K562 (cell line): Measurements from ENCODE around the gene CYP2B6. TPM values are rescaled to one million over a fixed set of nuclear protein-coding genes. Genes with fewer than 3 reads are reported as not detected.
"Not testable (repeated sequence)": the region's sequence is repeated elsewhere in the genome, so short reads cannot be mapped to it uniquely, and the experiment has no call there.

Experiments used
- ATAC-seq: fragments of 200-7000 bp; cut with Tn5 transposase; 3 replicates; pipeline ENCODE4 v1.9.1; 2020; ENCODE audit warnings: moderate library complexity
- BruUV-seq: library from RNA; stranded (reverse); fragments of 400-500 nt; replicated peaks from 2 replicates; lab custom pipeline; 2021; lab: Mats Ljungman, UMichigan
- CTCF ChIA-PET: fragments of 300-600 bp; formaldehyde crosslinking; extraction: SDS; loops from one replicate; lab custom pipeline; 2021; ENCODE audit warnings: low intra/inter-chr PET ratio; lab: Yijun Ruan, JAX
- POLR2A ChIA-PET: fragments of 300-600, 350-650 bp; sonication (Branson Sonifier 250); formaldehyde crosslinking; extraction: SDS; loops from one replicate; lab custom pipeline; 2021; ENCODE audit warnings: antibody characterized with exemption, inconsistent platforms; lab: Yijun Ruan, JAX
- DNase-seq, 4 experiments: peaks; one replicate each; pipeline versions ENCODE4 v3.0.0 to v3.0.0-alpha.2; 2011 to 2018; ENCODE audit warnings: low spot score in 3 of 4, mixed read lengths in 3 of 4; ENCODE audit errors: extremely low read depth in 1 of 4
- FAIRE-seq: peaks from 2 replicates; lab custom pipeline; 2011; peaks lifted over from hg19 to GRCh38; lab: Jason Lieb, UNC
- H2AFZ ChIP-seq: 2 replicates; pipeline ENCODE4 v1.6.0; 2011; ENCODE audit warnings: low read depth, low read length, control low read depth, inconsistent platforms
- H3K27ac ChIP-seq: fragments of 200-600 bp; 3 replicates; pipeline ENCODE4 v1.8.0; 2011; ENCODE audit warnings: low read depth, mild to moderate bottlenecking, control low read depth, inconsistent platforms, low read length, moderate library complexity, mixed read lengths; ENCODE audit errors: extremely low read depth
- H3K27me3 ChIP-seq, 2 experiments: fragments of 300-600 bp in 1 of 2; 2 replicates in 1 of 2; 3 replicates in 1 of 2; pipeline versions ENCODE4 v1.6.0 to v1.8.0; 2011; ENCODE audit warnings: inconsistent platforms in 2 of 2, low read length in 2 of 2, mild to moderate bottlenecking in 1 of 2, mixed read lengths in 1 of 2, moderate library complexity in 1 of 2; ENCODE audit not compliant: control insufficient read depth in 2 of 2, insufficient read depth in 2 of 2
- H3K36me3 ChIP-seq: fragments of 300-600 bp; 3 replicates; pipeline ENCODE4 v1.8.0; 2011; ENCODE audit warnings: mild to moderate bottlenecking, low read length, inconsistent platforms; ENCODE audit not compliant: control insufficient read depth, insufficient read depth
- H3K4me1 ChIP-seq, 2 experiments: fragments of 200-600 bp in 1 of 2; replicated peaks in 1 of 2; 2 replicates in 1 of 2; 3 replicates in 1 of 2; pipeline versions ENCODE4 v1.5.1 to v1.8.0; 2011; ENCODE audit warnings: inconsistent platforms in 2 of 2, low read length in 2 of 2, mild to moderate bottlenecking in 1 of 2, mixed read lengths in 1 of 2, moderate library complexity in 1 of 2; ENCODE audit not compliant: control insufficient read depth in 2 of 2, insufficient read depth in 2 of 2
- H3K4me2 ChIP-seq: 2 replicates; pipeline ENCODE4 v1.6.1; 2011; ENCODE audit warnings: low read length, control low read depth, inconsistent platforms, mixed read lengths; ENCODE audit not compliant: insufficient read depth
- H3K4me3 ChIP-seq: fragments of 200-600 bp; sonication (generic), shearing (Covaris generic); 2 replicates; pipeline ENCODE4 v1.5.1; 2016; ENCODE audit warnings: control low read depth, inconsistent platforms
- H3K79me2 ChIP-seq: fragments of 200-600 bp; 3 replicates; pipeline ENCODE4 v1.8.0; 2011; ENCODE audit warnings: low read length, inconsistent platforms; ENCODE audit not compliant: control insufficient read depth, insufficient read depth
- H3K9ac ChIP-seq, 2 experiments: 2 replicates each; pipeline versions ENCODE4 v1.6.0 to v1.6.1; 2011; ENCODE audit warnings: low read depth in 2 of 2, low read length in 2 of 2, control low read depth in 1 of 2, inconsistent platforms in 1 of 2, mild to moderate bottlenecking in 1 of 2, mixed read lengths in 1 of 2; ENCODE audit not compliant: insufficient read depth in 1 of 2
- H3K9me1 ChIP-seq: one replicate; pipeline ENCODE4 v1.6.0; 2011; ENCODE audit warnings: inconsistent platforms, mild to moderate bottlenecking, low read length, moderate library complexity; ENCODE audit not compliant: control insufficient read depth, insufficient read depth
- H3K9me3 ChIP-seq: replicated peaks from 2 replicates; pipeline ENCODE4 v1.5.1; 2011; ENCODE audit warnings: low read depth, low read length, inconsistent platforms; ENCODE audit not compliant: control insufficient read depth, insufficient read depth
- H4K20me1 ChIP-seq: replicated peaks from 2 replicates; pipeline ENCODE4 v1.6.1; 2011; ENCODE audit warnings: low read length, inconsistent platforms, mixed read lengths; ENCODE audit not compliant: control insufficient read depth, insufficient read depth
- CREB1 ChIP-seq, 2 experiments: sonication (generic) in 1 of 2; formaldehyde crosslinking in 1 of 2; IDR thresholded peaks; 2 replicates each; pipeline versions ENCODE4 v1.6.1 to v1.8.0; 2012 to 2022; ENCODE audit warnings: inconsistent platforms in 1 of 2, mild to moderate bottlenecking in 1 of 2, missing genetic modification reagents in 1 of 2, moderate library complexity in 1 of 2
- NUFIP1 ChIP-seq: fragments of 450-650 bp; IDR thresholded peaks from 2 replicates; pipeline ENCODE4 v1.6.1; 2018; ENCODE audit not compliant: partially characterized antibody
- PHTF2 ChIP-seq: fragments of 250-450 bp; sonication (Bioruptor Pico); IDR thresholded peaks from 2 replicates; pipeline ENCODE4 v1.5.0; 2021; ENCODE audit warnings: mild to moderate bottlenecking
- TCFL5 ChIP-seq: fragments of 250-450 bp; sonication (Bioruptor Pico); conservative IDR thresholded peaks from 2 replicates; pipeline ENCODE4 v1.6.1; 2021; ENCODE audit warnings: mild to moderate bottlenecking, moderate library complexity, matching md5 sums
- VEZF1 ChIP-seq: fragments of 200-800 bp; sonication (Bioruptor generic); IDR thresholded peaks from 2 replicates; pipeline ENCODE4 v1.6.1; 2017; ENCODE audit warnings: missing genetic modification characterization, missing compliant biosample characterization
- ZKSCAN3 ChIP-seq: fragments of 250-450 bp; sonication (Bioruptor Pico); IDR thresholded peaks from 2 replicates; pipeline ENCODE4 v1.4.0; 2020
- WGBS: fragments of 100-300 bp; shearing (Covaris generic); methylation state at CpG from one replicate; pipeline ENCODE4 v1.1.6; 2016; ENCODE audit warnings: low coverage, mixed read lengths; ENCODE audit not compliant: insufficient coverage; ENCODE audit errors: missing lambda C conversion rate; 5-methylcytosine and 5-hydroxymethylcytosine counted together
- in situ Hi-C: fragments of 300-500 bp; cut with MboI; formaldehyde crosslinking; loops from 4 replicates; pipeline ENCODE4 v1.15.0; 2018; ENCODE audit warnings: inconsistent platforms, mixed read lengths
- intact Hi-C: fragments of 100-400 bp; cut with micrococcal nuclease; formaldehyde crosslinking; loops from 2 replicates; pipeline ENCODE4 v1.14.2; 2022
- polyA plus RNA-seq, 8 experiments: library from polyadenylated mRNA; depleted of rRNA in 4 of 8; stranded (reverse) in 5 of 8; unstranded in 3 of 8; fragments of >200 nt; fragmentation: Nextera tagmentation in 2 of 8; fragmentation: Illumina TruSeq in 1 of 8; extraction: Ambion mirVana in 2 of 8; extraction: Trizol in 1 of 8; gene quantifications; 2 replicates each; pipeline versions ENCODE4 v1.2.1 to v1.2.3, GENCODE V29; 2011 to 2014; ENCODE audit warnings: inconsistent platforms in 1 of 8, missing spikeins in 1 of 8
- total RNA-seq, 7 experiments: library from RNA; depleted of rRNA in 6 of 7; stranded (reverse); fragments of >200 nt in 6 of 7; fragmentation: Illumina TruSeq in 2 of 7; extraction: Trizol in 2 of 7; gene quantifications; 2 replicates each; pipeline versions ENCODE4 v1.2.1 to v1.2.3, GENCODE V29; 2011 to 2021; ENCODE audit warnings: low replicate concordance in 1 of 7

The CYP2B6 gene
- total and polyA plus RNA-seq, 9 of the 15 experiments (the other 6 are each of a cell fraction or from before 2014, with no cell fraction given), result 0.04 TPM; not detected in 8

GRCh38 chr19:41001243-41001971 lies 10.3 kb downstream of the CYP2B6 start (continued):
- TF ChIP-seq CREB1 (IDR thresholded peaks at IDR 0.05), result no peak
- TF ChIP-seq CREB1 (CRISPR knock-in tag; IDR thresholded peaks at IDR 0.05), result peak; percentile 22; the same call in 1 of the 2 replicates
- 0 out of 2 replicates have a peak, but pooled peaks have one; percentile 37 for TF ChIP-seq VEZF1 (CRISPR knock-in tag)
- TF ChIP-seq PHTF2 (CRISPR knock-in tag), result no peak
- TF ChIP-seq TCFL5 (CRISPR knock-in tag), result no peak
- TF ChIP-seq ZKSCAN3 (CRISPR knock-in tag), result no peak
- no peak for TF ChIP-seq NUFIP1

GRCh38 chr19:41003656-41004055 lies 12.6 kb downstream of the CYP2B6 start:
- H3K9ac ChIP-seq, H4K20me1 ChIP-seq, H3K4me3 ChIP-seq, H3K9me3 ChIP-seq, H2AFZ ChIP-seq, FAIRE-seq, H3K4me2 ChIP-seq, H3K79me2 ChIP-seq, in situ Hi-C loops, H3K27ac ChIP-seq, H3K9me1 ChIP-seq, DNase-seq, ATAC-seq, BruUV-seq, H3K36me3 ChIP-seq, CTCF ChIA-PET, intact Hi-C loops: not testable (repeated sequence)
- POLR2A ChIA-PET, result interaction anchor here (0.7 to 1.1 kb wide), 2 partner anchors 17 to 29 kb away, joined by 3 to 4 read pairs; no protein-coding TSS in a partner anchor
- WGBS, result 4% methylated on average over 5 of the region's 8 CpGs
- peaks cover 0 to 10% of the 10 kb centered on the region in 2 experiments; a peak in 3 of 5 replicates for H3K4me1 ChIP-seq
- H3K27me3 ChIP-seq, result peaks cover 10 to 17% of the 10 kb centered on the region in 2 experiments; a peak in 3 of 5 replicates
